NCI-H1694 treated with DMSO at 0.1 percent for 48 hours (cell line): ENCODE data around the gene POLR3G.

Experiments used
- DNase-seq: peaks from one replicate; lab custom pipeline; 2025; lab: John Stamatoyannopoulos, UW

Gene POLR3G, protein sequence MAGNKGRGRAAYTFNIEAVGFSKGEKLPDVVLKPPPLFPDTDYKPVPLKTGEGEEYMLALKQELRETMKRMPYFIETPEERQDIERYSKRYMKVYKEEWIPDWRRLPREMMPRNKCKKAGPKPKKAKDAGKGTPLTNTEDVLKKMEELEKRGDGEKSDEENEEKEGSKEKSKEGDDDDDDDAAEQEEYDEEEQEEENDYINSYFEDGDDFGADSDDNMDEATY

DNA sequence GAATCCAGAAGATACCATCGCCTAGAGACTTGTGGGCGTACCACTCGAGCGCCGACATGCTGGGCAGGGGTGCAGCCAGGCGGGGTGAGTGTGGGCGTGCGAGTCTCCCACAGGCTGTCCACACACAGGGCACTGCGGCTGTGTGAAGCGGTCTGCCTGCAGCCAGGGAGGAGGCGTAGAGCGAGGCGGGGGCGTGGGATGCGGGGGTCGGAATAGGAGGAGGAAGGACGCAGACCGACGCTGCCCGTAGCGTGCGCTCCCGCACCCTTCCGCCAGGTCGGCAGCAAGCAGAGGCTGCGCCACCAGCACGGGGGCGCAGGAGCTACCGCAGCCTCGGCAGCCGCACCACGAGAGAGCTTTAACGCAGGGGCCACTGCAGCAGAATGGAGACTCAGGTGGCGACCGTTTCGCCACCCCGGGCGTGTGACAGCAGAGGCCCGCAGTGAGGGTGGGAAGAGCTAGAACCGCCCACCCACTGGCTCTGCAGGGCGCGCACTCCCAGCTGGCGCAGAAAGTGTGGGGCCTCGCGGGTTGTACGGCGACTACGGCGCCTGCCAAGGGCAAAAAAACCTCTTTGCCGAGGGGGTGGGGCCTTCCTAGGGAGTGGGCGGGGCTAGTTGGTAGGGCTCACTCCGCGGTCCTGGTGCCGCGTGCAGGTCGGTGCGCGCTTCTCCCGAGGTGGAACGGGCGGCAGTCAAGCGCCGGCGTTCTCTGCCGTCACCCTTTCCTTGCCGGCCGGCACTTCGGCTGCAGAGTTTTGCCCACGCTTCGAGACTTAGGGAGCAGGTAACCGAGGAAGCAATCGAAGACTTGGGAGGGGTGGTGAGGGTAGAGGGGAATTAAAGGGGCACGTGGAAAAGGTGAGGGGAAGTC is at the start of gene POLR3G, which contains the start of gene MBLAC2:
POLR3G (plus strand) TSS at position 630 of the 873 bp plus-strand sequence. CDS start 10,704 bp downstream, outside the sequence.
MBLAC2 (minus strand) TSS at position 537 of the 873 bp plus-strand sequence; CDS start at position 58, 479 bp downstream.
- peak; percentile 69 for DNase-seq

- peak; percentile 3 for DNase-seq
Observed at GRCh38 chr5:90434116-90434714, 40.4 kb upstream of the POLR3G start.

GRCh38 chr5:90437663-90438062 is 37.0 kb upstream of the POLR3G start:
- no peak for DNase-seq

- DNase-seq, result no peak
Observed at GRCh38 chr5:90438100-90438499, 36.6 kb upstream of the POLR3G start.

DNA sequence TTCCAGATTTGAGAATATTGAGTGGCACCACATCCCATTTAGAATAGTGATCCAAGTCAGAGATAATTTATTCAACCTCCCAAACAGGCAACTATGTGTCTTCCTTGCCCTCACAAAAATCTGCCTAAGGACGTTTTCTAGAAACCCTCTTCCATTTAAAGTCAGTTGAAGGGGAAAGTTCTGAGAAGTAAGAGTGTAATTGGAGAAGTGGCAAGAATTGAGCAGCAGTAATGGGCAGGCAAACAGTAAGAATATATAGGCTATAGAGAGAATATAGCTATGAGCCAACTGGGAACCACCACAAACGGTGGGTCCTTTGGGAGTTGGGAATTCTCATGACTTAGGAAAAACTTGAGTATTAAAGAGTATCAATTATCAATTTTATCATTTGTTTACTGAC is 34.0 kb upstream of the POLR3G start:
- no peak for DNase-seq

- DNase-seq, result no peak
Observed at GRCh38 chr5:90446961-90447360, 27.7 kb upstream of the POLR3G start.

GRCh38 chr5:90461288-90461687 is 13.4 kb upstream of the POLR3G start:
- no peak for DNase-seq

DNA sequence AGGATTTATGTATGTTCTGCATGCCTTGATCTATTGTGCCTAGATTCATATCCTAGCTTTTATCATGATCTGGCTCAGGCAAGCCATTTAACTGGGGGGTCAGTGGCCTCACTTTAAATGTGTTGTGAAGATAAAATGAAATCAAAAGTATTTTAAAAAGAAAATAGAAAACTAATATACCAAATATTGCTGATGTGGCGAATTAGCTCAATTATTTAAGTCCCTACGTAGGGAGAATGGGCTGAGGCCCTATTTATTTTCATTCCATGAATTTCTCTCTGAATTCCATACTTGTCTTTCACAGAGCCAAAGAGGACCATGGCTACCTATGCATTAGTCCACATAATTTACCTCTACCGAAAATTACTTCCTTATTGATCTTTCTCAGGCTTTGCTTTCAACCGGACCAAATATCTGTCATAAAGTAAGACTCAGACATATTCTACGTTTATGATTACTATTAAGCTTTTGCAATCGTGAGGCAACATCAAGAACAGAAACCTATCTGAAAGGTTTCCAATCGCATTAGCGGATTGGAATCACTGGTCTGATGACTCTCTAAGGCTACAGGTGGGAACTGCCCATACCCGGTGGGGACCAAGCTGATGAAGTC is 1.8 kb upstream of the POLR3G start:
- DNase-seq, result no peak

DNA sequence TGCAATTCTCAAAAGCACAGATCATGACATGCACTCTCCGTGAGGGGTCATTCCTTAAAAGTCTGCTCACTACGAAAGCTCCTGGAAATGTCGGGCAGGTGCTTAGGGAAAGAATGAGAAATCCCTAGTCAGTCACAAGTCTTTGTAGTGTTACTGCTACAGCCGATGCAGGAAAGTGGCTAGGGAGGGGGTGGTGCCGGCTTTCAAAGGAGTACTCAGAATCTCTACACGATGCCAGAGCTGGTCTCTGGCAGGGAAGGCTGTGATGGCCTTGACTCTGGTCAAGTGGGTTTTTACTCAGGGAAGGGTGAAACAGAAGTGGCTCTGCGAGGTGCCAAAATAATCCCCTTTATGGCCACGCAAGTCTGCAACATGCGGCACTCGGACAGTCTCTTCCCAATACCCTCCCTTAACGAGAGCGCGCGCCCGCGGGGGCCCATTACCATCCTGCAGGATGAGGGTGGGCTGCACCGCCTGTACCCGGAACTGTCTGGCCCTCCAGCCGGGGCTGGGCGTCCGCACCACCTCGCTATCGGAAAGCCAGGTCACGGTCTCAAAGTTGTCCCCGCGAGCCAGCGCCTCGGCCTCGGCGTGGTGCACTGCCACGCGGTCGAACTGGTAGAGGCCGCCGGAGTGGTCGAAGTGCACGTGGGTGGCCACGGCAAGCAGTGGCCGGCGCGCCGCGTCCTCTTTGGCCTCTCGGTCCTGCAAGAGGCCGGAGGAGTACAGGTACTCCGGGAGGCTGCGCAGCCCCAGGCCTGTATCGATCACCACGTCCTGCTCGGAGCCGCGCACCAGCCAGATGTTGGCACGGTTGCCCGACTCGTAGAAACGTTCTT is 1.0 kb upstream of the POLR3G start:
- peak; percentile 25 for DNase-seq

- DNase-seq, result no peak
Observed at GRCh38 chr5:90475436-90475980, 844 bp downstream of the POLR3G start.

DNA sequence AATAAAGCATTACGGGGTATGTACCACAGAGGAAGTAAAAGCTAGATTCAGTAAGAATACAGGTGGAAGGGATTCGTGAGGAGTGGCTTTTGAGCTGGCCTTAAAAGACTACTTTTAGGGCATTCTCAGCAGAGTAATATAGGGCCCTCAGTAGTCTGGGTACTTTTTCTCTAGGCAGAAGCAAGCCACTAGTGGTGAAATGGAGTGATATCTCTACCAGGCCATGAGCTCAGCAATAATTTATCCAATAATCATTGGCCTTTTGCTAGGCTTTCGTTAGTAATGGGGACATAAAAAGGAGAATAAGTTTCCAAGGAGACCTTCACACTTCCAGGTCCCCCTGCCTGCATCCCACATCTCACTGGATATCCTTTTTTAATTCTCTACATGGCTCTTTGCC is 1.7 kb downstream of the POLR3G start:
- DNase-seq, result no peak

GRCh38 chr5:90477073-90477472 is 2.4 kb downstream of the POLR3G start:
- DNase-seq, result no peak

DNA sequence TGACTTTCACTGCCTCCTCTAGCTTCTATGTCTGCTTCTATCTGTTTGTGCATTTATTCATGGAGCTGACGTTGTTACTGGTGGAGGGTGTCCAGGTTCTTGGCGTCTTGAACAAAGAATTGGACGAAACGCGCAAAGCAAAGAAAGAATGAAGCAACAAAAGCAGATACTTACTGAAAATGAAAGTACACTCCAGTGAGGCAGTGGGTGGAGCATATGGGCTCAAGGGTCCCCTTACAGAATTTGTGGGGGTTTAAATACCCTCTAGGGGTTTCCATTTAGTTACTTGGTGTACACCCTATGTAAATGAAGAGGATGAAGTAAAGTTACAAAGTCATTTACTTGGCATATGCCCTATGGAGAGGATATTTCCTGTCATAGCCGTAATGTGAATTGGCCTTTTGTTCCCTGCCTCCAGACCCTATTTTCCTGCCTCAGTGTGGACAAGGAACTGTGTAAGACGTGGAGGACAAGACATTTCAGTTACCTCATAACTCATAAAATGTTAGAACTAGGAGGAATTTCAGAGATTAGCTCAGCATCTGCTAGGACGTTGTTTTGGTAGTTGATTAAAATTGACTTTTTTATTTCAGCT is 3.1 kb downstream of the POLR3G start:
- DNase-seq, result no peak

DNA sequence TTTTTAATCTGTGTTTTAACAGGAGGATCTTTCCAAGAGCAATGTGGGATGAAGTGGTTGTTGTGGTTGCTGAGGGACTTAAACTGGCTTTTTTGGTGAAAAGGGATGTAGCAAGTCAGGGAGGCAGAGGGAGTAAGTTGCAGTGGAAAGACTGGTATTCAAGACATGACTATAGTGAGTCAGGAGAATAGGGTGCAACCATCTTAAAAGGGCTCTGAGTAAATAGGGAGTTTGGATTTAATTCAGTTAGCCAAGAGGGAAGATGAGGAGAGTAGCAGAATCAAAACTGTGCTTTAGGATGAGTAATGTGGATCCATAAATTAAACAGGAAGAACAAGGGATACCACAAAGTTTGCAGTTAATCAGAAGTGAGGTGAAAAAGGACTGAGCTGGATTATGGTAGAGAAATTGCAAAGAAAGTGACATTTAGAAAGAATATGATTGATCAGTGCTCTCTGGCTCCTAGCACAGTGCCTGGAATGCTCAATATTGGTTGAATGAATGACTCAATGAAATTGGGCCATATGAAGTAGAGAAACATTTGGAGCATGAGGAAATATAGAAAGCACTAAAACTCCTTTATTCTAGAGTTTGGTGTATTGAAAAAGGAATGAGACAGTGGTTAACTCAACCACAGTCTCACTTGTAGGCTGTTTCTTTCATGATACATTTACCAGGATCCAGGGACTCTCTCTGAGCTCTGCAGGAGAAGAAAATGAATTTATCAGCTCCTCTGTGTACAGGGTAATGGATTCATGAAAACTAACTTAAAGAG is 5.1 kb downstream of the POLR3G start:
- DNase-seq, result no peak

DNA sequence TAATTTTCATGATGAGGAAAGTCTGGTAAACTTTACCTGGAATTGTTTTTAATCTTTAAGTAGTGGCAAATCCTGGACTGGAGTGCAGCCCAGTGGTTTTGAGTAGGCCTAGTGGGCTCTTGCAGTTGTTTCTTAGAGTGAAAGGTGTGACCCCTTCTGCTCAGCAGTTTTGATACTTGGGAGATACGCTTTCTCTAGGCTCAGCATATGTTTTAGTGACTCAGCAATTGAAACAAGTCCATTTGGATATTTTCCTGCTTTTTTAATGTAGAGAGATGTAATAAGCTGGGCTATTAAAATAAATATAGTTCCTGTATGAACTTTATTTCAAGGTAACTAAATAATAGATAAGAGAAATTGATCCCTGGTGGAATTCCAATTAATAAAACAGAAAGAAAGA is 6.0 kb downstream of the POLR3G start:
- DNase-seq, result no peak

DNA sequence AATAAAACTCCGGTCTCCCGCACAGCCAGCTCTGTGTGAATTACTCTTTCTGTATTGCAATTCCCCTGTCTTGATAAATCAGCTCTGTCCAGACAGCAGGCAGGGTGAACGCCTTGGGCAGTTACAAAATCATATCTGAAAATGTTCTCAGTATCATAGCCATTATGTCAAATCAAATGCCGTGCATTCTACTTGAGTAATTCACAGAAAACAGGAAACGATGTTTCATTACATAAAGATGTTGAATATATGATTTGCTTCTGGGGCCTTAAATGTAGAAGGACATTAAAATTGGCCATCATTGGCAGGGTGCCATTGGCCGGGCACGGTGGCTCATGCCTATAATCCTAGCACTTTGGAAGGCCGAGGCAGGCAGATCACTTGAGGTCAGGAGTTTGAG is 8.5 kb downstream of the POLR3G start:
- DNase-seq, result no peak

- no peak for DNase-seq
Observed at GRCh38 chr5:90484540-90484939, 9.9 kb downstream of the POLR3G start.

DNA sequence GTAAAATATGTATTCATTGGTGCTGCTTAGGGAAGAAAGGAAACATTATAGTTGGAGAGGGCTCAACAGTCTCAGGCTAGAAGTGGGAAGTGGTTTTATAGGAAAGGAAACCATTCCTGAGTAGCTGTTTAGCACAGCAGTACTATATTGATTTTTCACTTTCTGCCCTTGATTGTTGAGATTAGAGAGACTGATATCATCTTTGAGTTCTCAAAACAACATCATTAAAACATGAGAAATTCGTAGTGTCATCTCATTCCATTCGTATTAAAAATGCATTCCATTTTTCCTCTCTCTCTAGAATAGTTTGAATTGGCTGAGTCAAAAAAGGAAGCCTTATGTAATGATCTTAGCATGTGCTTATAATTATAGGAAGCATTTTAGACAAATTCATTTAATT is 14.1 kb downstream of the POLR3G start:
- DNase-seq, result no peak

DNA sequence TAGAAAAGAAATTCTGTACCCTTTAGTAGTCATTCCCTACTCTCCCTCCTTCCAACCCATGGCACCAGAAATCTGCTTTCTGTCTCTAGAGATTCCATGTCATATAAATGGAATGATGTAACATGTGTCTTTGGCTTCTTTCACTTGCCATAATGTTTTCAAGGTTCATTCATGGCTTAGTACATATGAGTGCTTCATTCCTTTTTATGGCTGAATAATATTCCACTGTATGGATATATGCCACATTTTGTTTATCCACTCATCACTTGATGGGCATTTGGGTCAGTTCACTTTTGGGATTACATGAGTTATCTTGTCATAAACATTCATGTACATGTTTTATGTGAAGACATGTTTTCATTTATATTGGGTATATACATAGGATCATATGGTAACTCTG is 19.4 kb downstream of the POLR3G start:
- DNase-seq, result no peak

DNA sequence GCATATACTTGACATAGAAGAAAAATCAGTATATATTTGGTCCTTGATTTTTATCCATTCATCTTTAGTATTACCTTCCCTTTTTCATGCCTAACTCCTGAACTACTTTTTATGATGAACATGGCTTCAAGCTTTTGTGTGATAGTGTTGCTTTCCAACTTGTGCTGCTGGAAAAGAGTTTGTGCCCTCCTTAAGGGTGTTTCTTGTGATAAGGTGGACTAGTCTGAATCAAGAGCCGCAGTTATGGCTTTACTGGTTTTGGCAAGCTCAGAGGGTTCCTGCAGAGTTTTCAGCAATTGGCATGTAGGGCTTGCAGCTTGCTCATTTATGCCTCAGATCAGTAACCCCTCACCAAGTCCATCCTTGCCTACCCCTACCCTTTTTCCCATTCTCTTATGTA is 20.5 kb downstream of the POLR3G start:
- no peak for DNase-seq
